HuH-7.5 (cell line): ENCODE measurements around the gene RASGRP2.

ENCODE experiments used
- DNase-seq: peaks from one replicate; pipeline ENCODE4 v3.0.0; 2011; ENCODE audit warnings: low spot score

Gene RASGRP2

GRCh38 chr11:64743591-64744543, at the start of gene RASGRP2:
Gene RASGRP2, minus strand, starts transcription at chr11:64744142. Its CDS starts 1,276 bp downstream, at chr11:64742866.
- DNase-seq, result peak; percentile 88

GRCh38 chr11:64792482-64792881, 48.5 kb upstream of the RASGRP2 start:
- no peak for DNase-seq

DNA sequence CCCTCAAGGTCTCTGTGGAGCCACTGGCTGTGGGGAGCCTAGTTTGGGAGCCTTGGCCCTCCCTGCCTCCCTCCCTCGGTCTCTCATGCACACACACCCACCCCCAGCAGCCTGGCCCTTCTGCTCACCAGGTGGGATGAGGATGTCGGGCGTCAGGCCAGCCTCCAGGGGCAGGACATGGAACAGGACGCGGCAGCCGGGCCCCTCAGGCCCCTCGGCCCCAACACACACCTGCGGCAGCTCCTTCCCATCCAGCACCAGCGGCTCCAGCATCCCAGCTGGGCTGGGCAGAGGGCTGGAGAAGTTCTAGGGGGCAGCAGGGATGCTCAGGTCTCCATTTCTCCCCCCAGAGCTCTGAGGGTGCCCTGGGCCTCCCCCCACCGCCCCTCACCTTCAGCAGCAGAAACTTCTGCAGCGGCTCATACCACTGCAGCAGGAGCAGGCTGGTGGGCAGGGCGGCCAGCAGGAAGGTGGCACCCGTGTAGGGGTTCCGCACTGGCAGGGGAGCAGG, 47.9 kb upstream of the RASGRP2 start:
- no peak for DNase-seq

DNA sequence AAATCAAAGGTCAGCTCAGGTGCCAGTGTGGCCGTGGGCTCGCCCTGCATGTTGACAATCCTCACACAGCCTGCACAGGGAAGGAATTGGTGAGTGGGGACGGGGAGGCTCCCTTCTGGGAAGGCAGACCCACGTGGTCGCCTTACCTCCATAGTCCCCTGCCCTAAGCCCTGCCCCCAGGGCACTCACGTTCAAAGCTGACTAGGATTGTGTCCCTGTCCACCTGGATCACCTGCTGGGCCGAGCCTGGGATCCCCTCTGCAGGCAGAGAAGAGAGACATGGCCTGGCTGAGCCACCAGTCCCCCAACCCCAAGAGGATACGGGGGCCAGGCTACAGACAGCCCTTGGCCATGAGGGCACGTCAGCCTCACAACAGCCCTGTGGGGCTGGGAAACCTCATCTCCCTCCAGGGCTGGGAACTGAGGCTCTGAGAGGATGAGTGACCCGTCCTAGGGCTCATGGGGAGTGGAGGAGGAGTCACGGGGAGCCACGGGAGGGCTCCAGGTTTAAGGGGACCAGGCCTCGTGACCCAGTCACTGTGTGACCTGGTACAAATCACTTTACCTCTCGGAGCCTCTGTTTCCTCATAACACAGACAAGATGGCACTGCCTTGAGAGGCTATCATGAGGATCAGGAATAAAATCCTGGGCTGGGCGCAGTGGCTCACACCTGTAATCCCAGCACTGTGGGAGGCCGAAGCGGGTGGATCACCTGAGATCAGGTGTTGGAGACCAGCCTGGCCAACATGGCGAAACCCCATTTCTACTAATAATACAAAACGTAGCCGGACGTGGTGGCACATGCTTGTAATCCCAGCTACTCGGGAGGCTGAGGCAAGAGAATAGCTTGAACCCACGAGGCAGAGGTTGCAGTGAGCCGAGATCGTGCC, 46.5 kb upstream of the RASGRP2 start:
- DNase-seq, result no peak

GRCh38 chr11:64789331-64790204, 45.6 kb upstream of the RASGRP2 start:
- DNase-seq, result no peak

GRCh38 chr11:64788321-64789215, 44.6 kb upstream of the RASGRP2 start:
- DNase-seq, result no peak

- DNase-seq, result peak; percentile 85
Measured at GRCh38 chr11:64787526-64788320, 43.8 kb upstream of the RASGRP2 start.

- DNase-seq, result no peak
Measured at GRCh38 chr11:64786308-64786707, 42.4 kb upstream of the RASGRP2 start.

GRCh38 chr11:64784813-64785581, 41.1 kb upstream of the RASGRP2 start:
- no peak for DNase-seq

GRCh38 chr11:64778473-64779298, 34.7 kb upstream of the RASGRP2 start, which contains the start of gene SF1:
Gene SF1, minus strand, starts transcription at chr11:64778542. Its CDS starts 150 bp downstream, at chr11:64778392.
- DNase-seq, result peak; percentile 94

GRCh38 chr11:64778223-64778472, 34.2 kb upstream of the RASGRP2 start:
- no peak for DNase-seq

DNA sequence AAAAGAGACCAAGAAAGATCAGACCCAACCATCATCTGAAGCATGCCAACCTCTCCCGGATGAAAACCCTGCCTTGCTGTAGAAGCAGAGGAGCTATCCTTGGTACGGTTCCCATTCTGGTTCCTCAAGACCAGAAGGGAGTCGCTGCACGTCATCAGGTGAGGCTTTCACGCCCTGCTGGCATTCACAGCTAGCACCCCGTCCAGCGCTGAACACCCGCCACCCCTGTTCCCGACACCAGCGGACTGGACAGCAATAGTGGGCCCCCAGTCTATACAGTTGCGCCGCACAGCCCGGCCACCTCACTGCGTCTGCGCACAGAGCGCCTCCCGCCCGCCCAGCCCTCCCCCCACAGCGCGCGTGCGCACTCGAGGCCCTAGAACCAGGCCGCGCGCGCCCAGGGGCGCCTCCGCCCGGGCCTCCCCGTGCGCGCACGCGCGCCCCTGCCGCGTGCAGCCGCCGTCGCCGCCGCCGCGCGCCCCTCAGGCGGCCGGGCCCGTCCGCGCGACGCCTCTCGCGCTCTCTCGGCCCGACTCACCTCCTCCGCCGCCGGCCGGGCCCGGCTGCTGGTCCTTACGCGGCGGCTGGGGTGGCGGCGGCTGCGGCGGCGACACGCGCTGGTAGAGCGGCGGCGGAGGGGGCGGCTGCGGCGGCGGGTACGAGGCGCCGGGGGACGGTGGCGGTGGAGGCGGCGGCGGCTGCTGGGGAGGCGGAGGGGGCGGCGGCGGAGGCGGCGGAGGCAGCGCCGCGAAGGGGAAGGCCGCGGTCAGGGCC, 33.7 kb upstream of the RASGRP2 start:
- DNase-seq, result peak; percentile 89

DNA sequence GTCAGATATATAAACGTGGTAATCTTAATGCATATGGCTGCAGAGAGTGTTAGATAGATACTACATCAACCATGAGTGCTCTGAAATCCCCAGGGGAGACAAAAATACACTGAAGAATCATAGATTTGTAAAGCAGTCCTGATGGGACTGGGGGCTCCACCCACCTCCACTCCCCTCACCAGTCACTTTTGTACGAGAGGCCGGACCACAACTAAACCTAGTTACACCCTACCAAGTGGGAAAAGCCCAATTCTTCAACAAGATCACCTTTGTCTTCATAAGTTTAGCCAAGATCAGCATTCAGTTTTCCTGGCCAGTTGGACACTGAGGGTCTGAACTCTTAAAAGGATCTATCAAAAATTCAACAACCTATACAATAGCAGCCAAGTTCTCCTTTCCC, 32.9 kb upstream of the RASGRP2 start:
- DNase-seq, result no peak

GRCh38 chr11:64776425-64776824, 32.5 kb upstream of the RASGRP2 start:
- DNase-seq, result no peak

DNA sequence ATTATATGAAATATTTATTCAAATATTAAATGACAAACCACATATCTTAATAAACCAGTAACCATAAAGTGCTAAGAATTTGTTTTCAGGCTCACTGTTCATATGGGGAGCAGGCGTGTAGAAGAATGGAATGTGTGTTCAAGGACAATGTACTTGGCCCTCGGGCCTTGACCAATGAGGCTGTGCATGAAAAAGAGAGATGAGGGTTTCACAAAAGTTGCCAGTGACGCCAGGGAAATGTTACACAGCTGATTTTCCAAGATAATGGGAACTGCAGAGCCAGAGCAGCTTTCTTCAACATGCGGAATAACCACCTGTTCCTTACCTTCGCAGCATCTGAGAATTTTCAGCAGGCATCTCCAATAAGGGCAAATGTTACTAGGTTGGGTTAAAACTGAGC, 30.2 kb upstream of the RASGRP2 start:
- DNase-seq, result no peak

- no peak for DNase-seq
Measured at GRCh38 chr11:64772303-64773018, 28.5 kb upstream of the RASGRP2 start.

DNA sequence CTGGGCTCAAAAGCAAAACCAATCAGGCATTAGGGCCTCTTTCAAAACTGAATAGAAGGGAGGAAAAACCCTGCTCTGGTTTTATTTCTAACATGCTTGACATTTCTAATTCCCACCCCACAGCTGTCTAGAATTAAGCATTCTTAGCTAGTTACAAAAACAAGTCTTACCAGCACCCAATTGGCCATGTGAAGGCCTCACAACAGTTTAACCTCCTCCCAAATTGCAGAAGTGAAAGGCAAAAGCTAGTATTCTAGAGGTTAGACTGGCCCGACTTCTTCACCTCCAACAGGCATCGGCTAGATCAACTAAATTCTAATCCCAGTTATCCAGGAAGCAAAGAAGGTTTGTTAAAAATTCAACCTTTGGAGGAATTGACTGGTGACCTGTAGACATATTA, 27.9 kb upstream of the RASGRP2 start:
- no peak for DNase-seq
